HUDEP-2 (cell line): ENCODE results near the gene ZNF618.

Experiments
- DNase-seq, 76 experiments: peaks; one replicate each; lab custom pipeline; 2025; ENCODE audit not compliant: unreplicated experiment in 76 of 76; lab: John Stamatoyannopoulos, UW

Gene ZNF618

GRCh38 chr9:114014044-114014443, 137.9 kb downstream of the ZNF618 start:
- no peak for DNase-seq

GRCh38 chr9:114015607-114016006, 139.5 kb downstream of the ZNF618 start:
- no peak for DNase-seq

GRCh38 chr9:114016101-114016500, 140.0 kb downstream of the ZNF618 start:
- no peak for DNase-seq

- DNase-seq = no peak
These were observed 140.7 kb downstream of the ZNF618 start for GRCh38 chr9:114016629-114017423.

GRCh38 chr9:114017741-114018715, 141.9 kb downstream of the ZNF618 start:
- no peak for DNase-seq

- no peak for DNase-seq
These were observed 145.5 kb downstream of the ZNF618 start for GRCh38 chr9:114021578-114021977.

GRCh38 chr9:114023961-114024360, 147.9 kb downstream of the ZNF618 start:
- DNase-seq = no peak

- no peak for DNase-seq
These were observed 149.2 kb downstream of the ZNF618 start for GRCh38 chr9:114025196-114025753.

GRCh38 chr9:114025760-114026159, 149.7 kb downstream of the ZNF618 start:
- no peak for DNase-seq

GRCh38 chr9:114026335-114026734, 150.2 kb downstream of the ZNF618 start:
- no peak for DNase-seq

- DNase-seq = no peak
These were observed 151.2 kb downstream of the ZNF618 start for GRCh38 chr9:114027159-114027862.

- no peak for DNase-seq
These were observed 151.9 kb downstream of the ZNF618 start for GRCh38 chr9:114027863-114028465.

- DNase-seq = no peak
These were observed 152.5 kb downstream of the ZNF618 start for GRCh38 chr9:114028646-114029045.

GRCh38 chr9:114029311-114030170, 153.4 kb downstream of the ZNF618 start:
- DNase-seq = no peak

- peak in 6 of 76 experiments; percentile 0 to 23 (median 11) for DNase-seq
These were observed 154.3 kb downstream of the ZNF618 start for GRCh38 chr9:114030364-114030763.

- DNase-seq = no peak
These were observed 155.0 kb downstream of the ZNF618 start for GRCh38 chr9:114031037-114031630.

- DNase-seq = no peak
These were observed 156.1 kb downstream of the ZNF618 start for GRCh38 chr9:114031948-114032840.
